Adrenal gland (tissue), 5 donors: ENCODE measurements around the gene ALX4.

ENCODE experiments used
- POLR2A ChIP-seq, 2 donors: fragments of 450-650 bp; IDR thresholded peaks; one replicate each; pipeline ENCODE4 v1.6.1; 2017; ENCODE audit warnings: antibody characterized with exemption in 2 of 2, mild to moderate bottlenecking in 2 of 2, moderate library complexity in 1 of 2
- TF ChIP-seq, protein P1 (sequence below), 6 experiments: fragments of 450-650 bp in 4 of 6; fragments of 200-600 bp in 2 of 6; sonication (generic) in 1 of 6; IDR thresholded peaks; 1 replicate in 5 of 6; 2 replicates in 1 of 6; pipeline versions ENCODE4 v1.5.1 to v1.8.0; 2016 to 2021; ENCODE audit warnings: antibody characterized with exemption in 6 of 6, mild to moderate bottlenecking in 2 of 6, moderate library complexity in 1 of 6
- donor health status: DM: no; HTN: no; CAD: no.

DNA sequence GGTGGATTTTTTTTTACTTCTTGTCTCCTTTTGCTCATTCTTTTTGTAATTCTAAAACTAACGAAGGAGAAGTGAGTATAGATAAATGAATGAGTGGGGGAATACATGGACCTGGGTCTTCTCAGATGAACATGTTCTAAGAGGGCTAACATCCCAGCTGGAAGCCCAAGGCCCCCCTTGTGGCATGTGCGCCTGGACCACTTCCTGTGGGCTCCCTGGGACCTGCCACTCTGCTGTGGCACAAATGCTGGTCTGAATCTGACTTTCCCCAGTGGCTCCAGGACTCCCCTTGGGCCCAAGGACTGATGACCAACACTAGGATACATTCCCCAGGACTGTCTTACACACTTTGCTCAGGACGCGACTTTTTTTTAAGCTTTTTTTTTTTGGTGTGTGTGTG, 32.7 kb upstream of the ALX4 start:
- TF ChIP-seq, protein P1, sequence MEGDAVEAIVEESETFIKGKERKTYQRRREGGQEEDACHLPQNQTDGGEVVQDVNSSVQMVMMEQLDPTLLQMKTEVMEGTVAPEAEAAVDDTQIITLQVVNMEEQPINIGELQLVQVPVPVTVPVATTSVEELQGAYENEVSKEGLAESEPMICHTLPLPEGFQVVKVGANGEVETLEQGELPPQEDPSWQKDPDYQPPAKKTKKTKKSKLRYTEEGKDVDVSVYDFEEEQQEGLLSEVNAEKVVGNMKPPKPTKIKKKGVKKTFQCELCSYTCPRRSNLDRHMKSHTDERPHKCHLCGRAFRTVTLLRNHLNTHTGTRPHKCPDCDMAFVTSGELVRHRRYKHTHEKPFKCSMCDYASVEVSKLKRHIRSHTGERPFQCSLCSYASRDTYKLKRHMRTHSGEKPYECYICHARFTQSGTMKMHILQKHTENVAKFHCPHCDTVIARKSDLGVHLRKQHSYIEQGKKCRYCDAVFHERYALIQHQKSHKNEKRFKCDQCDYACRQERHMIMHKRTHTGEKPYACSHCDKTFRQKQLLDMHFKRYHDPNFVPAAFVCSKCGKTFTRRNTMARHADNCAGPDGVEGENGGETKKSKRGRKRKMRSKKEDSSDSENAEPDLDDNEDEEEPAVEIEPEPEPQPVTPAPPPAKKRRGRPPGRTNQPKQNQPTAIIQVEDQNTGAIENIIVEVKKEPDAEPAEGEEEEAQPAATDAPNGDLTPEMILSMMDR (IDR thresholded peaks at IDR 0.05), result no peak
- no peak for TF ChIP-seq POLR2A (IDR thresholded peaks at IDR 0.05)
